ENCODE measurements around the gene TRNAU1AP.
A peak's percentile ranks its signal among the peaks of the same experiment; 100 is the strongest.

The TRNAU1AP gene

DNA sequence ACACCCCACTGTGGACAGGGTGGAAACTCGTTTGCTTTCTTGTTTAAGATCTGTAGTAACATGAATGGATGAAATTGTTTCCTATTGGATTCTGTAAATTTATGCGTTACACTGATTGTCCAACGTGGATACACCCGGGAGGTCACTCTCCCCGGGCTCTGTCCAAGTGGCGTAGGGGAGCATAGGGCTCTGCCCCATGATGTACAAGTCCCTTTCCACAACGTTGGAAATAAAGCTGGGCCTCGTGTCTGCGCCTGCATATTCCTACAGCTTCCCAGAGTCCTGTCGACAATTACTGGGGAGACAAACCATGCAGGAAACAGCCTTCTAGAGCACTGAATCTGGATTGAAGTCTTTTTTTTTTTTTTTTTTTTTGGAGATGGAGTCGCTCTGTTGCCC lies 45.6 kb upstream of the TRNAU1AP start:
- no peak overlapping the region for H2AFZ ChIP-seq (ENCODE audit: low read depth)
- H3K9ac ChIP-seq: peak overlapping the region; percentile 98
- H3K4me3 ChIP-seq (IDR thresholded peaks at IDR 0.05; ENCODE audit: insufficient read depth, low read depth, low read length): no peak overlapping the region
- H3K36me3 ChIP-seq (ENCODE audit: insufficient read depth): peaks cover 28% of the 10 kb centered on the region
- peaks cover 43% of the 10 kb centered on the region for H3K79me2 ChIP-seq (ENCODE audit: insufficient read depth, low read depth)
- peaks cover 19% of the 10 kb centered on the region for H4K20me1 ChIP-seq (ENCODE audit: insufficient read depth)
- peak overlapping the region; percentile 91 for H3K4me2 ChIP-seq
- H3K27ac ChIP-seq: peak overlapping the region; percentile 96
- TF ChIP-seq, protein P1, sequence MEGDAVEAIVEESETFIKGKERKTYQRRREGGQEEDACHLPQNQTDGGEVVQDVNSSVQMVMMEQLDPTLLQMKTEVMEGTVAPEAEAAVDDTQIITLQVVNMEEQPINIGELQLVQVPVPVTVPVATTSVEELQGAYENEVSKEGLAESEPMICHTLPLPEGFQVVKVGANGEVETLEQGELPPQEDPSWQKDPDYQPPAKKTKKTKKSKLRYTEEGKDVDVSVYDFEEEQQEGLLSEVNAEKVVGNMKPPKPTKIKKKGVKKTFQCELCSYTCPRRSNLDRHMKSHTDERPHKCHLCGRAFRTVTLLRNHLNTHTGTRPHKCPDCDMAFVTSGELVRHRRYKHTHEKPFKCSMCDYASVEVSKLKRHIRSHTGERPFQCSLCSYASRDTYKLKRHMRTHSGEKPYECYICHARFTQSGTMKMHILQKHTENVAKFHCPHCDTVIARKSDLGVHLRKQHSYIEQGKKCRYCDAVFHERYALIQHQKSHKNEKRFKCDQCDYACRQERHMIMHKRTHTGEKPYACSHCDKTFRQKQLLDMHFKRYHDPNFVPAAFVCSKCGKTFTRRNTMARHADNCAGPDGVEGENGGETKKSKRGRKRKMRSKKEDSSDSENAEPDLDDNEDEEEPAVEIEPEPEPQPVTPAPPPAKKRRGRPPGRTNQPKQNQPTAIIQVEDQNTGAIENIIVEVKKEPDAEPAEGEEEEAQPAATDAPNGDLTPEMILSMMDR (conservative IDR thresholded peaks at IDR 0.05; ENCODE audit: low read depth, low read length): no peak
- H3K27me3 ChIP-seq (ENCODE audit: insufficient read depth, low read depth): no peaks in the 10 kb centered on the region
- H3K4me1 ChIP-seq (ENCODE audit: low read depth, poor library complexity, severe bottlenecking): peaks cover 45% of the 10 kb centered on the region

DNA sequence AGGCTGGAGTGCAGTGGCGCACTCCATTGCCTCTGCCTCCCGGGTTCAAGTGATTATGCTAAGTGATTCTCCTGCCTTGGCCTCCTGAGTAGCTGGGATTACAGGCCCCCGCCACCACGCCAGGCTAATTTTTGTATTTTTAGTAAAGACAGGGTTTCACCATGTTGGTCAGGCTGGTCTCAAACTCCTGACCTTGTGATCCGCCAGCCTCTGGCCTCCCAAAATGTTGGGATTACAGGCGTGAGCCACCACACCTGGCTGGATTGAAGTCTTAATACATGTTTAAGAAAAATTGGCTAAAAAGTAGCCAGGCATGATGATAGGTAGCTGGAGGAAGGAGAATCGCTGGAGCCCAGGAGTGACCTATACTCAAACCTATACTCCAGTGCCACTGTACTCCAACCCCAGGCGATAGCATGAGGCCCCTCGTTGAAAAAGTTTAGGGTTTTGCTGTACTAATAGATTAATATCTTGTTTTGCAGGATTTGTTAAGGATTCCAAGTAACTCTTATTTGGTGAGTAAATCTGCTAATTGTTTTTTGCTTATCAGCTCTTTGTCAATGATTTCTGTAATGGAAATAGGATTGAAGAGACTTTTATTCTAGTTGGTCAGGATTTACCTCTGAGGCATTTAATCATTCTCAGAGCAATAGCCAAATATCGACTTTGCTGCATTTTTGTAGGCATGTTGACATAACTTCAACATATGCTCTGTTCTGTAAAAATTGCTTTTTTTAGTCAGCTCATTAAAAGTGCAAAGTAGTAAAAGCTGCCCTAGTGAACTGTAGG lies 45.0 kb upstream of the TRNAU1AP start:
- TF ChIP-seq, protein P1 (conservative IDR thresholded peaks at IDR 0.05; ENCODE audit: low read depth, low read length): no peak
- H3K27me3 ChIP-seq (ENCODE audit: insufficient read depth, low read depth): no peaks in the 10 kb centered on the region
- peak overlapping the region; percentile 96 for H3K27ac ChIP-seq
- peaks cover 43% of the 10 kb centered on the region for H3K79me2 ChIP-seq (ENCODE audit: insufficient read depth, low read depth)
- H3K9ac ChIP-seq: peak overlapping the region; percentile 98
- H2AFZ ChIP-seq (ENCODE audit: low read depth): no peak overlapping the region
- peak overlapping the region; percentile 91 for H3K4me2 ChIP-seq
- peaks cover 28% of the 10 kb centered on the region for H3K36me3 ChIP-seq (ENCODE audit: insufficient read depth)
- no peak overlapping the region for H3K4me3 ChIP-seq (IDR thresholded peaks at IDR 0.05; ENCODE audit: insufficient read depth, low read depth, low read length)
- peaks cover 19% of the 10 kb centered on the region for H4K20me1 ChIP-seq (ENCODE audit: insufficient read depth)
- peaks cover 50% of the 10 kb centered on the region for H3K4me1 ChIP-seq (ENCODE audit: low read depth, poor library complexity, severe bottlenecking)

DNA sequence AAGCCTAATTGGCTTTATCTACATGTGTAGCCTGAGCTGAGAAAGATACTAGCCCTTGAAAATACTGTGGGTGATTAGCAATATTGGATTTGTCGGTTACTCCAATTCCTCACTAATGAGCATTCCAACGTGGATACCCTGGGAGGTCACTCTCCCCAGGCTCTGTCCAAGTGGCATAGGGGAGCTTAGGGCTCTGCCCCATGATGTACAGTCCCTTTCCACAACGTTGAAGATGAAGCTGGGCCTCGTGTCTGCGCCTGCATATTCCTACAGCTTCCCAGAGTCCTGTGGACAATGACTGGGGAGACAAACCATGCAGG lies 44.5 kb upstream of the TRNAU1AP start:
- no peaks in the 10 kb centered on the region for H3K27me3 ChIP-seq (ENCODE audit: insufficient read depth, low read depth)
- TF ChIP-seq, protein P1 (conservative IDR thresholded peaks at IDR 0.05; ENCODE audit: low read depth, low read length): no peak
- H3K36me3 ChIP-seq (ENCODE audit: insufficient read depth): peaks cover 28% of the 10 kb centered on the region
- H4K20me1 ChIP-seq (ENCODE audit: insufficient read depth): peaks cover 19% of the 10 kb centered on the region
- H3K4me1 ChIP-seq (ENCODE audit: low read depth, poor library complexity, severe bottlenecking): peaks cover 56% of the 10 kb centered on the region
- no peak overlapping the region for H2AFZ ChIP-seq (ENCODE audit: low read depth)
- H3K79me2 ChIP-seq (ENCODE audit: insufficient read depth, low read depth): peaks cover 43% of the 10 kb centered on the region
- H3K4me3 ChIP-seq (IDR thresholded peaks at IDR 0.05; ENCODE audit: insufficient read depth, low read depth, low read length): no peak overlapping the region
- peak overlapping the region; percentile 91 for H3K4me2 ChIP-seq
- peak overlapping the region; percentile 96 for H3K27ac ChIP-seq
- H3K9ac ChIP-seq: peak overlapping the region; percentile 98

DNA sequence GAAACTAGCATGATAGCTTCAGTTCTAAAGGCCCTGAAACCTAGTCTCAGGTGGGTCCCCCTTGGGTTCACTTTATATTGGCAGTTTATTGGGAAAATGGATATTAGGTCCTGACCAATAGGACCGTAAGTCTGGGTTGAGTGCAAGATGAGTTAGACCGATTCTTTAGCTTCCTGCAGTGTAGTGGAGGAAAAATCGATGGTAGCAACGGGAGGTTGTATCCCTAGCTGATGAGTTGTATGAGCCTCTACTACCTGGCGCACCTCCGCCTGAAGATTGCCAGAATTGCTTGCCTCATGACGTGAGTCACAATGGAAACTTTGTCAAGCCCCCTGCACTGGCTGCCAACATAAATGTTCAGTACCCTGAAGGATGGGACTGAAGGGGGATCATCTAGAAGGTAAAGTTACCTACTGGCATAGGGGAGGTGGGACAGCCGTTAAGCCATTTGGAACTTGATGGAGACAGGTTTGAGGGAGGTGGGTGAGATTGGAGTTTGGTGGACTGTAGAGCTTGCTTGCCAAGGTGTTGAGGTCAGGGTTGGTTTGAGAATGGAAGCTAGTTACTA lies 43.1 kb upstream of the TRNAU1AP start:
- Histone ChIP-seq H3K9ac (peak overlapping the region; percentile 98), H3K79me2 (ENCODE audit: insufficient read depth, low read depth) (peaks cover 43% of the 10 kb centered on the region), H3K4me3 (IDR thresholded peaks at IDR 0.05; ENCODE audit: insufficient read depth, low read depth, low read length) (no peak overlapping the region), H3K36me3 (ENCODE audit: insufficient read depth) (peaks cover 28% of the 10 kb centered on the region), H3K27ac (peak overlapping the region; percentile 96), H4K20me1 (ENCODE audit: insufficient read depth) (peaks cover 19% of the 10 kb centered on the region), H3K27me3 (ENCODE audit: insufficient read depth, low read depth) (no peaks in the 10 kb centered on the region), H2AFZ (ENCODE audit: low read depth) (no peak overlapping the region), H3K4me2 (peak overlapping the region; percentile 91), H3K4me1 (ENCODE audit: low read depth, poor library complexity, severe bottlenecking) (peaks cover 64% of the 10 kb centered on the region)
- TF ChIP-seq, protein P1 (conservative IDR thresholded peaks at IDR 0.05; ENCODE audit: low read depth, low read length): 0 out of 2 replicates have a peak, but pooled peaks have one; percentile 12

Data from KMS-11 (cell line).